ENCODE measurements around the gene MYRF. TPM values are rescaled to one million over a fixed set of nuclear protein-coding genes. Genes with fewer than 3 reads are reported as not detected.

MYRF gene
- total RNA-seq (2022), result 91.4 and 139 TPM in 2 replicates
- percentile 65 among the genes with signal in this experiment for Bru-seq, nascent RNA
- percentile 83 among the genes with signal in this experiment for BruChase-seq, experiment 1, labeled RNA remaining after a 6-hour chase
- percentile 76 among the genes with signal in this experiment for BruChase-seq, experiment 2, labeled RNA remaining after a 2-hour chase
- long read RNA-seq, partial matches to known transcripts, result 78 of 99 reads
- long read RNA-seq, other reads (novel, unspliced or antisense), result 19 of 99 reads

DNA sequence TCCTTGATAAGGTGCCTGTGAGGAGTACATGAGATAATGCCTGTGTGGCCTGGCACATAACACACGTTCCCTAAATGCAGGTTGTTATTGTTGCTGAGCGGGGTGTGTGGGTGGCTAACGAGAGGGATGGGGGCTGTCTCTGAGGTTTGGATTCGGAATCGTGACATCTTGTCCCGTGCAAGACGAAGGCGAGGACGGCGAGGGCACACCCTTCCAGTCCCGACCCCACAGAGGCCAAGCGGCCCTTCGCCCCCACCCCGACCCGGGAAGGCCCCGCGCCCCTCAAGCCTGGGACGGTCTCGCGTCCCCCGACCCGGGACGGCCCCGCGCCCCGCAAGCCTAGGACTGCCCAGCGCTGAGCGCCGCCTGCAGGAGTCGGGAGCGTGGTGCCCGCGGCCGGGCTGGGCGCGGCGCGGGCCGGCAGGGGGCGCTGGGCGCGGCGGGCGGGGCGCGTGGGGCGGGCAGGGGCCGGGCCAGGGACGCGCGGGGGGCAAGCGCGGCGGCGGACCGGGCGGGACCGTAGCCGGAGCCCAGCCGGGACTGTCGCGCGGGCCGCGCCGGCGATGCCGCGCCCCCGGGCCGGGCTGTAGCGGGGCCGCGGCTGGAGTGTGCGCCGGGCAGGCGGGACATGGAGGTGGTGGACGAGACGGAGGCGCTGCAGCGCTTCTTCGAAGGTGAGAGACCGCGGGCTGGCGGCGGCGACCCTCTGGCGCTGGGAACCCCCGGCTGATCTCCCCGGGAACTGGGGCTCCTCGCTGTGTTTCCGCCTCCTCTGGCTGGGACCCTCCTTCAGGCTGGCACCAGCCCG is at the start of gene MYRF:
TSS of gene MYRF (plus strand) at position 520 of the 808 bp plus-strand sequence. CDS start at position 629, 109 bp downstream.
- H3K9me3 Mint-ChIP-seq (ENCODE audit: low read depth, unreplicated experiment), result no peaks in the 10 kb centered on the region
- TF ChIP-seq, protein P1, sequence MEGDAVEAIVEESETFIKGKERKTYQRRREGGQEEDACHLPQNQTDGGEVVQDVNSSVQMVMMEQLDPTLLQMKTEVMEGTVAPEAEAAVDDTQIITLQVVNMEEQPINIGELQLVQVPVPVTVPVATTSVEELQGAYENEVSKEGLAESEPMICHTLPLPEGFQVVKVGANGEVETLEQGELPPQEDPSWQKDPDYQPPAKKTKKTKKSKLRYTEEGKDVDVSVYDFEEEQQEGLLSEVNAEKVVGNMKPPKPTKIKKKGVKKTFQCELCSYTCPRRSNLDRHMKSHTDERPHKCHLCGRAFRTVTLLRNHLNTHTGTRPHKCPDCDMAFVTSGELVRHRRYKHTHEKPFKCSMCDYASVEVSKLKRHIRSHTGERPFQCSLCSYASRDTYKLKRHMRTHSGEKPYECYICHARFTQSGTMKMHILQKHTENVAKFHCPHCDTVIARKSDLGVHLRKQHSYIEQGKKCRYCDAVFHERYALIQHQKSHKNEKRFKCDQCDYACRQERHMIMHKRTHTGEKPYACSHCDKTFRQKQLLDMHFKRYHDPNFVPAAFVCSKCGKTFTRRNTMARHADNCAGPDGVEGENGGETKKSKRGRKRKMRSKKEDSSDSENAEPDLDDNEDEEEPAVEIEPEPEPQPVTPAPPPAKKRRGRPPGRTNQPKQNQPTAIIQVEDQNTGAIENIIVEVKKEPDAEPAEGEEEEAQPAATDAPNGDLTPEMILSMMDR (IDR thresholded peaks at IDR 0.05; ENCODE audit: unreplicated experiment), result peak; percentile 32
- H3K4me1 Mint-ChIP-seq (ENCODE audit: low read depth, unreplicated experiment), result peaks cover 53% of the 10 kb centered on the region
- CTCF ChIA-PET, result interaction anchor here (1.1 kb wide), 1 partner anchor 36 kb away, joined by 8 read pairs; no protein-coding TSS in a partner anchor
- peak within 1 kb of the TSS; percentile 94 for H3K27ac Mint-ChIP-seq (ENCODE audit: unreplicated experiment)
- intact Hi-C loops (cut with micrococcal nuclease; ENCODE audit: unreplicated experiment), result no loop called here
- peak within 1 kb of the TSS; percentile 99 for H3K4me3 Mint-ChIP-seq (ENCODE audit: low read depth, unreplicated experiment)
- no peaks in the 10 kb centered on the region for H3K27me3 Mint-ChIP-seq (ENCODE audit: unreplicated experiment)
- peak; percentile 80 for DNase-seq
- peaks cover 48% of the 10 kb centered on the region for H3K36me3 Mint-ChIP-seq (ENCODE audit: insufficient read depth, unreplicated experiment)
- BruUV-seq (replicated peaks), result no TSS peak

DNA sequence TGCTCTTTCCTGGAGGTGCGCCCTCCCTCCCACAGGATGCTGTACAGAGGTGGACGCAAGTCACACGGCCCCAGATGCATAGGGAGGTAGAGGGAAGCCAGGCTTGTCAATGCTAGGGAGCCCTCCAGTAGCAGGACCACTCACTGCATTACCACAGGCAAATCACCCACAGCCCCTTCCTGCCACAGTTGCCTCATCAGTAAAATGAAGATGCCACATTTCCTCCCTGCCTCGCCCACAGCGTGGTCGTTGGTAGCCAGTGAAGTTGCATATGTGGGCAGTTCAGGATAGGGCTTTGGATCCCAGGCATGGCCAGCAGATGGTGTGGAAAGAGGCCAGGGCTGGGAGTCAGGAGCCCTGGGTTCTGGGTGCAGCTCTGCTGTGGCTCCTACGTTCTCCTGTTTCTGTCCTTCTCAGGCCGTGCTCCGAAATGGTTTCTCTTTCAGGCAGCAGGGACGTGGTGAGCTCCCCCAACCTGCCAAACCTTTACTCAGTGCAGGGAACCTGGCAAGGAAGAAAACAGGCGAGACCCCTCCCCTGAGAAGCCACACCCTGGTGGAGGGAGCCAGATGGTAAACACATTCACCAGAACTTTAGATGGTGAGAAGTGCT is 49.6 kb upstream of the MYRF start:
- intact Hi-C loops (cut with micrococcal nuclease; ENCODE audit: unreplicated experiment), result no loop called here
- CTCF ChIA-PET, result no interaction called here
- DNase-seq, result no peak
- H3K36me3 Mint-ChIP-seq (ENCODE audit: insufficient read depth, unreplicated experiment), result peaks cover 14% of the 10 kb centered on the region
- H3K4me3 Mint-ChIP-seq (ENCODE audit: low read depth, unreplicated experiment), result no peak overlapping the region
- no peaks in the 10 kb centered on the region for H3K27me3 Mint-ChIP-seq (ENCODE audit: unreplicated experiment)
- no TSS peak for BruUV-seq (replicated peaks)
- no peaks in the 10 kb centered on the region for H3K9me3 Mint-ChIP-seq (ENCODE audit: low read depth, unreplicated experiment)
- TF ChIP-seq, protein P1 (IDR thresholded peaks at IDR 0.05; ENCODE audit: unreplicated experiment), result no peak
- no peak overlapping the region for H3K27ac Mint-ChIP-seq (ENCODE audit: unreplicated experiment)
- peaks cover 44% of the 10 kb centered on the region for H3K4me1 Mint-ChIP-seq (ENCODE audit: low read depth, unreplicated experiment)

DNA sequence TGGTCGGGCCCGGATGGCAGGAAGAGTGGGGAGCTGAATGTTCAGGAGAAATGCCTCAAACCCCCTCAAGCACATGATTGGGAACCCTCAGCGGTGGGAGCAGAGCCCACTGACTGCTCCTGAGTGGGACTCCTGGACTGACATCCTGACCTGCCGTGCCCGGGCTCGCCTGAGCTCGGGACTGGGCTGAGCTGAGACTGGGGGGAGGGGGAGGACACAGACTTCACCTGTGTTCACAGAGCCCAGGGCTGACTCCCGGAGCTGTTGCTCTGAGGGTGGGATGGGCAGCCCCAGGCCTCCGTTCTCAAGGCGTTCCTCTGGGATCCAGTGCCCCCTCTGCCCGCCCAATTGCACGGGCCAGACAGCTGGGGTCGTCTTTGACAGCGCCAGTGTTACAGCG is 47.6 kb upstream of the MYRF start:
- Mint-ChIP-seq H3K4me1 (ENCODE audit: low read depth, unreplicated experiment) (peaks cover 25% of the 10 kb centered on the region), H3K9me3 (ENCODE audit: low read depth, unreplicated experiment) (no peaks in the 10 kb centered on the region), H3K4me3 (ENCODE audit: low read depth, unreplicated experiment) (no peak overlapping the region), H3K36me3 (ENCODE audit: insufficient read depth, unreplicated experiment) (peaks cover 7% of the 10 kb centered on the region), H3K27ac (ENCODE audit: unreplicated experiment) (no peak overlapping the region), H3K27me3 (ENCODE audit: unreplicated experiment) (no peaks in the 10 kb centered on the region)
- DNase-seq, result no peak
- CTCF ChIA-PET, result no interaction called here
- BruUV-seq (replicated peaks), result no TSS peak
- intact Hi-C loops (cut with micrococcal nuclease; ENCODE audit: unreplicated experiment), result no loop called here
- TF ChIP-seq, protein P1 (IDR thresholded peaks at IDR 0.05; ENCODE audit: unreplicated experiment), result no peak

- Mint-ChIP-seq H3K27me3 (ENCODE audit: unreplicated experiment) (no peaks in the 10 kb centered on the region), H3K36me3 (ENCODE audit: insufficient read depth, unreplicated experiment) (no peaks in the 10 kb centered on the region), H3K9me3 (ENCODE audit: low read depth, unreplicated experiment) (no peaks in the 10 kb centered on the region), H3K4me1 (ENCODE audit: low read depth, unreplicated experiment) (peaks cover 10% of the 10 kb centered on the region), H3K27ac (ENCODE audit: unreplicated experiment) (no peak overlapping the region), H3K4me3 (ENCODE audit: low read depth, unreplicated experiment) (no peak overlapping the region)
- intact Hi-C loops (cut with micrococcal nuclease; ENCODE audit: unreplicated experiment), result no loop called here
- no TSS peak for BruUV-seq (replicated peaks)
- CTCF ChIA-PET, result interaction anchor here (0.6 kb wide), 1 partner anchor 23 kb away, joined by 4 read pairs; no protein-coding TSS in a partner anchor
- TF ChIP-seq, protein P1 (IDR thresholded peaks at IDR 0.05; ENCODE audit: unreplicated experiment), result no peak
- DNase-seq, result no peak
Observed at GRCh38 chr11:61706452-61707400, 45.7 kb upstream of the MYRF start.
